Measurements from ENCODE around the gene KDM5C.

DNA sequence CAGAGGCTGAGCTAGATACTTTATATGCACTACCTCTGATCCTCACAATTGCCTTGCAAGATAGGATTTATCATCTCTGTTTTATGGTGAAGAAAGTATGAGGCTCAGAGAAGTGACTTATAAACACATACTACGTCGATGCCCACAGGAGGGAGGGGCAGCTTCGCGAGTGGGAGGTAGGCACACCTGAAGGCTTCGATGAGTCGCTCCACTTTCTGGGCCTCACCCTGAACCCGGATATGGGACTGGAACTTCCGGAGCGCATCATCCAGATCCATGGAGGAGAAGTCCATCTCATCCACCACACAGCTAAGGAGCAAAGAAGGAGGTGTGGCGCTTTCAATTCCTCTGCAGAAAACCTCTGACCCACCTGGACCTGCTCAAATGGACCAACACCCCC is 22.9 kb upstream of the KDM5C start:
- TF ChIP-seq, protein P1, sequence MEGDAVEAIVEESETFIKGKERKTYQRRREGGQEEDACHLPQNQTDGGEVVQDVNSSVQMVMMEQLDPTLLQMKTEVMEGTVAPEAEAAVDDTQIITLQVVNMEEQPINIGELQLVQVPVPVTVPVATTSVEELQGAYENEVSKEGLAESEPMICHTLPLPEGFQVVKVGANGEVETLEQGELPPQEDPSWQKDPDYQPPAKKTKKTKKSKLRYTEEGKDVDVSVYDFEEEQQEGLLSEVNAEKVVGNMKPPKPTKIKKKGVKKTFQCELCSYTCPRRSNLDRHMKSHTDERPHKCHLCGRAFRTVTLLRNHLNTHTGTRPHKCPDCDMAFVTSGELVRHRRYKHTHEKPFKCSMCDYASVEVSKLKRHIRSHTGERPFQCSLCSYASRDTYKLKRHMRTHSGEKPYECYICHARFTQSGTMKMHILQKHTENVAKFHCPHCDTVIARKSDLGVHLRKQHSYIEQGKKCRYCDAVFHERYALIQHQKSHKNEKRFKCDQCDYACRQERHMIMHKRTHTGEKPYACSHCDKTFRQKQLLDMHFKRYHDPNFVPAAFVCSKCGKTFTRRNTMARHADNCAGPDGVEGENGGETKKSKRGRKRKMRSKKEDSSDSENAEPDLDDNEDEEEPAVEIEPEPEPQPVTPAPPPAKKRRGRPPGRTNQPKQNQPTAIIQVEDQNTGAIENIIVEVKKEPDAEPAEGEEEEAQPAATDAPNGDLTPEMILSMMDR (IDR thresholded peaks at IDR 0.05) = no peak
- TF ChIP-seq POLR2A (IDR thresholded peaks at IDR 0.05) = no peak

Measured in heart left ventricle (tissue), 13 donors.